OCI-LY1 (cell line): ENCODE results near the gene RHOB.

Experiments
- H2AFZ ChIP-seq: fragments of 200-600 bp; sonication (generic), shearing (Covaris generic); 2 replicates; pipeline ENCODE4 v1.6.0; 2014; ENCODE audit warnings: antibody characterized with exemption, mild to moderate bottlenecking, low read length
- H3F3A ChIP-seq: fragments of 200-600 bp; sonication (generic), shearing (Covaris generic); 2 replicates; pipeline ENCODE4 v1.6.0; 2014; ENCODE audit warnings: mild to moderate bottlenecking, antibody characterized with exemption, low read length, moderate library complexity; ENCODE audit not compliant: insufficient read depth
- H3K27ac ChIP-seq: fragments of 200-600 bp; sonication (generic); 2 replicates; pipeline ENCODE4 v1.5.1; 2014; ENCODE audit warnings: low read length, mixed run types, mild to moderate bottlenecking, low read depth; ENCODE audit not compliant: poor library complexity, severe bottlenecking
- H3K27me3 ChIP-seq: fragments of 200-600 bp; sonication (generic); 2 replicates; pipeline ENCODE4 v1.6.0; 2014; ENCODE audit warnings: antibody characterized with exemption, mild to moderate bottlenecking, low read length, moderate library complexity; ENCODE audit not compliant: insufficient read depth
- H3K36me3 ChIP-seq: fragments of 200-600 bp; sonication (generic); 2 replicates; pipeline ENCODE4 v1.6.1; 2014; ENCODE audit warnings: mild to moderate bottlenecking, antibody characterized with exemption, low read length, moderate library complexity, mixed read lengths; ENCODE audit not compliant: insufficient read depth
- H3K4me1 ChIP-seq: fragments of 200-600 bp; sonication (generic); 2 replicates; pipeline ENCODE4 v1.5.1; 2014; ENCODE audit warnings: mild to moderate bottlenecking, low read length, moderate library complexity; ENCODE audit not compliant: insufficient read depth, severe bottlenecking
- H3K4me2 ChIP-seq: fragments of 200-600 bp; sonication (generic), shearing (Covaris generic); 2 replicates; pipeline ENCODE4 v1.6.1; 2014; ENCODE audit warnings: low read length
- H3K4me3 ChIP-seq: fragments of 200-600 bp; sonication (generic); 2 replicates; pipeline ENCODE4 v1.5.1; 2014; ENCODE audit warnings: low read length, low read depth, mild to moderate bottlenecking, mixed read lengths; ENCODE audit not compliant: poor library complexity, severe bottlenecking
- H3K79me2 ChIP-seq: fragments of 200-600 bp; shearing (Covaris generic); 2 replicates; pipeline ENCODE4 v1.6.1; 2016; ENCODE audit warnings: mixed run types, low read length, mixed read lengths; ENCODE audit not compliant: insufficient read depth
- H3K9ac ChIP-seq: fragments of 200-600 bp; sonication (generic), shearing (Covaris generic); 2 replicates; pipeline ENCODE4 v1.6.1; 2014; ENCODE audit warnings: mild to moderate bottlenecking, low read length, mixed read lengths
- H3K9me2 ChIP-seq: fragments of 200-600 bp; sonication (generic), shearing (Covaris generic); 2 replicates; pipeline ENCODE4 v1.6.1; 2014; ENCODE audit warnings: low read depth, mild to moderate bottlenecking, low read length, mixed read lengths
- H3K9me3 ChIP-seq: fragments of 200-600 bp; shearing (Covaris generic); 2 replicates; pipeline ENCODE4 v1.6.1; 2014; ENCODE audit warnings: low read length, mixed read lengths
- H4K20me1 ChIP-seq: fragments of 200-600 bp; sonication (generic), shearing (Covaris generic); 2 replicates; pipeline ENCODE4 v1.6.0; 2016; ENCODE audit warnings: mild to moderate bottlenecking, low read length; ENCODE audit not compliant: insufficient read depth
- CTCF ChIP-seq: fragments of 200-600 bp; sonication (generic), shearing (Covaris generic); IDR thresholded peaks from 2 replicates; pipeline ENCODE4 v1.5.1; 2017; ENCODE audit warnings: mild to moderate bottlenecking, antibody characterized with exemption, low read length, moderate library complexity, mixed read lengths
- EZH2 ChIP-seq: fragments of 200-600 bp; sonication (generic), shearing (Covaris generic); IDR thresholded peaks from 2 replicates; pipeline ENCODE4 v1.8.0; 2017; ENCODE audit warnings: borderline replicate concordance, mixed run types, mild to moderate bottlenecking, antibody characterized with exemption, low read length, moderate library complexity, mixed read lengths

The RHOB gene

GRCh38 chr2:20423847-20424246 lies 23.0 kb upstream of the RHOB start:
- Histone ChIP-seq H3K4me1 (peaks cover 10% of the 10 kb centered on the region), H3K36me3 (no peaks in the 10 kb centered on the region), H3K27ac (no peak overlapping the region), H3K4me3 (no peak overlapping the region), H4K20me1 (no peaks in the 10 kb centered on the region), H3K4me2 (no peak overlapping the region), H3K9me2 (no peaks in the 10 kb centered on the region), H3K9me3 (no peaks in the 10 kb centered on the region), H3K9ac (no peak overlapping the region), H2AFZ (no peak overlapping the region), H3K79me2 (no peaks in the 10 kb centered on the region), H3K27me3 (no peaks in the 10 kb centered on the region), H3F3A (no peaks in the 10 kb centered on the region)
- no peak for TF ChIP-seq CTCF
- no peak for TF ChIP-seq EZH2

DNA sequence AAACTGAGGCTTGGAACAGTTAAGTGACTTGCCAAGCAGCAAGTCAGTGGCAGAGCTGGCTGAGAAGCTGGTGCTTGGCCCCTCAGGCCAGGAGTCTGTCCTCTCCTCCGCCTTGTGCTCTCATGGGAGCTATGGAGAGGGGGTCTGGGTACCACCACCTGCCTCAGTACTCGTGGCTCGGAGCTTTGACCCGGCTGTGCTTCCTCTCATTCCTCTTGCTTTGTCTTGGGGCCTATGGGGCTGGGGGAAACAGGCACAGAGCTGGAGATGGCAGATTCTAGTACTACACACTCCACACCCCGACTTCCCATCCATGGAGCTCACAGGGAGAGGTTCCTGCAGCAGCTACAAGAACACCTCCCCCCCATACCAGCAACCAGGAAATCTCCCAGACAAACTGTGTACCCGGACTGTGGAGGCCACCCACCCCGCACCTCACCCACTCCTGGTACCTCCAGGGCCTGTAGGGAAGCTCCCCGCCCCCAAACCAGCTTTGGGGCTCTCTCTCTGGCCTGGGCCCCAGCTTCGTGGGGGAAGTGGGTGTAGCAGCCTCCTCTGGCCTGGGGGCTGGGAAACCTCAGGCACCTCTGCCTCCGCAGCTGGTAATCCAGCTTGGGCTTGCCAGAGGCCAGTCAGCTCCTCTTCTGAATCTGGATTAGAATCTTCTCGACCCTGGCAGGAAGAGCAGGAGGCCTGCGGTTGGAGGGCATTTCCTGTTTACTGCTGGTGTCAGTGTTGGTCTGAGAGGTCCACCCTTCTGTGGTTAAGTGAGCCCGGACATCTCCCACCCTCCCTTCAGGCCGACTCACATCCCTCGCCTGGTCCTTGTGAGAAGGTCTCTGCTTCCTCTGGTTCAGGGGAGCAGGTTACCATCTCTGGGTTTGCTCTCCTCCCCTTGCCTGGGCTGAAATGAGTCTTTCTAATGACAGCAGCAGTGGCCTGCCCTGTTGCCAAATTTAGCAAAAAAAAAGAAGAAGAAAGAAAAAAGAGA lies 22.3 kb upstream of the RHOB start:
- Histone ChIP-seq H3F3A (no peaks in the 10 kb centered on the region), H3K4me1 (peaks cover 10% of the 10 kb centered on the region), H3K4me2 (no peak overlapping the region), H3K36me3 (no peaks in the 10 kb centered on the region), H3K9me2 (no peaks in the 10 kb centered on the region), H3K27ac (no peak overlapping the region), H3K27me3 (no peaks in the 10 kb centered on the region), H3K4me3 (no peak overlapping the region), H3K79me2 (no peaks in the 10 kb centered on the region), H3K9me3 (no peaks in the 10 kb centered on the region), H3K9ac (no peak overlapping the region), H2AFZ (no peak overlapping the region), H4K20me1 (no peaks in the 10 kb centered on the region)
- TF ChIP-seq CTCF: no peak
- no peak for TF ChIP-seq EZH2

DNA sequence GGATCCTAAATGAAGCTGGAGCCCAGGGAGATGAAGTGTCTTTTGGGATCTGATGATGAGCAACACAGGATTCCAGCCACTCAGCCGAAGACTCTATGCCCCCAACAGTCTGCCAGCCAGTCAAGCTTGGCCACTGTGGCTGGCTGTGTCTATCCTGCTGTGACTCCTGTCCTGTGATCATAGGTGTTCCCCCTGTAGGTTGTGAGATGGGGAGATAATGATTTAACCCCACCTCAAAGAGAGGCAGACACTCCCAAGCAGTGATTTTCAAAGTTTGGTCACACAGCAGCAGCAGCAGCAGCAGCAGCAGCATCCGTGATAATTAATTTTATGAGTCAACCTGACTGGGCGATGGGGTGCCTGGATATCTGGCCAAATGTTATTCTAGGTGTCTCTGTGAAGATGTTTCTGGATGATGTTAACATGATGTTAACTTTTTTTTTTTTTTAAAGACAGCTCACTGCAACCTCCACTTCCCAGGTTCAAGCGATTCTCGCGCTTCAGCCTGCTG lies 21.4 kb upstream of the RHOB start:
- no peak overlapping the region for H3K27ac ChIP-seq
- H3K36me3 ChIP-seq: no peaks in the 10 kb centered on the region
- no peaks in the 10 kb centered on the region for H3K79me2 ChIP-seq
- H3K4me1 ChIP-seq: peaks cover 10% of the 10 kb centered on the region
- no peaks in the 10 kb centered on the region for H3K9me2 ChIP-seq
- no peak overlapping the region for H3K4me3 ChIP-seq
- no peaks in the 10 kb centered on the region for H3K9me3 ChIP-seq
- 0 out of 2 replicates have a peak, but pooled peaks cover 2% of the 10 kb centered on the region for H3K27me3 ChIP-seq
- no peaks in the 10 kb centered on the region for H4K20me1 ChIP-seq
- TF ChIP-seq CTCF (no peak), EZH2 (no peak)
- no peaks in the 10 kb centered on the region for H3F3A ChIP-seq
- no peak overlapping the region for H3K4me2 ChIP-seq
- H3K9ac ChIP-seq: no peak overlapping the region
- H2AFZ ChIP-seq: no peak overlapping the region
